Neural cell (in vitro differentiated cells): ENCODE measurements around the gene PDK2. TPM values are rescaled to one million over a fixed set of nuclear protein-coding genes. Genes with fewer than 3 reads are reported as not detected.

Source experiments
- H2AFZ ChIP-seq: fragments of 200-600, 300-800 bp; sonication (generic), shearing (Covaris generic); 2 replicates; pipeline ENCODE4 v1.6.0; 2014; ENCODE audit warnings: low read depth, mild to moderate bottlenecking, antibody characterized with exemption, low read length, moderate library complexity
- H3F3A ChIP-seq: fragments of 200-600 bp; shearing (Covaris generic); 2 replicates; pipeline ENCODE4 v1.6.1; 2016; ENCODE audit warnings: mild to moderate bottlenecking, moderate library complexity, mixed read lengths, antibody characterized with exemption, low read length; ENCODE audit not compliant: insufficient read depth, poor library complexity, severe bottlenecking
- H3K27ac ChIP-seq: fragments of 200-600, 300-800 bp; sonication (generic), shearing (Covaris generic); 2 replicates; pipeline ENCODE4 v1.5.1; 2014; ENCODE audit warnings: mild to moderate bottlenecking, low read length, moderate library complexity
- H3K27me3 ChIP-seq: fragments of 300-800, 200-600 bp; sonication (generic), shearing (Covaris generic); 2 replicates; pipeline ENCODE4 v1.6.0; 2014; ENCODE audit warnings: mild to moderate bottlenecking, low read depth, low read length, moderate library complexity; ENCODE audit not compliant: insufficient read depth
- H3K36me3 ChIP-seq: fragments of 300-800, 200-600 bp; sonication (generic), shearing (Covaris generic); 2 replicates; pipeline ENCODE4 v1.5.1; 2014; ENCODE audit warnings: mild to moderate bottlenecking, antibody characterized with exemption, low read length, moderate library complexity; ENCODE audit not compliant: insufficient read depth
- H3K4me2 ChIP-seq: fragments of 300-800, 200-600 bp; sonication (generic), shearing (Covaris generic); 2 replicates; pipeline ENCODE4 v1.6.0; 2014; ENCODE audit warnings: mild to moderate bottlenecking, low read length
- H3K4me3 ChIP-seq: fragments of 300-800, 200-600 bp; sonication (generic), shearing (Covaris generic); 2 replicates; pipeline ENCODE4 v1.5.1; 2014; ENCODE audit warnings: mild to moderate bottlenecking, low read length, moderate library complexity
- H3K79me2 ChIP-seq: fragments of 200-600 bp; shearing (Covaris generic); replicated peaks from 2 replicates; pipeline ENCODE4 v1.6.0; 2014; ENCODE audit warnings: mild to moderate bottlenecking, low read length, moderate library complexity; ENCODE audit not compliant: insufficient read depth
- H3K9ac ChIP-seq: fragments of 300-800, 200-600 bp; sonication (generic), shearing (Covaris generic); 2 replicates; pipeline ENCODE4 v1.6.1; 2016; ENCODE audit warnings: mild to moderate bottlenecking, low read length, mixed read lengths
- H3K9me2 ChIP-seq: fragments of 200-600 bp; shearing (Covaris generic); 2 replicates; pipeline ENCODE4 v1.6.1; 2016; ENCODE audit warnings: mild to moderate bottlenecking, low read length, mixed read lengths; ENCODE audit not compliant: insufficient read depth
- H3K9me3 ChIP-seq: fragments of 200-600, 300-800 bp; sonication (generic), shearing (Covaris generic); 2 replicates; pipeline ENCODE4 v1.6.1; 2016; ENCODE audit warnings: mild to moderate bottlenecking, mixed run types, low read length, moderate library complexity, mixed read lengths
- H4K20me1 ChIP-seq: fragments of 200-600 bp; shearing (Covaris generic); 2 replicates; pipeline ENCODE4 v1.6.1; 2016; ENCODE audit warnings: mild to moderate bottlenecking, mixed run types; ENCODE audit not compliant: insufficient read depth
- EP300 ChIP-seq: fragments of 450-650 bp; conservative IDR thresholded peaks from 2 replicates; pipeline ENCODE4 v1.6.1; 2014; ENCODE audit warnings: antibody characterized with exemption, mild to moderate bottlenecking, moderate library complexity; ENCODE audit not compliant: poor library complexity, severe bottlenecking
- EZH2 ChIP-seq: fragments of 200-600, 300-800 bp; shearing (Covaris generic), sonication (generic); IDR thresholded peaks from 2 replicates; pipeline ENCODE4 v1.6.1; 2014; ENCODE audit warnings: antibody characterized with exemption, low read length, borderline replicate concordance, mild to moderate bottlenecking; ENCODE audit not compliant: insufficient read depth, poor library complexity, severe bottlenecking
- MXI1 ChIP-seq: fragments of 450-650 bp; conservative IDR thresholded peaks from 2 replicates; pipeline ENCODE4 v1.6.1; 2014; ENCODE audit warnings: antibody characterized with exemption, mild to moderate bottlenecking; ENCODE audit not compliant: poor library complexity, severe bottlenecking
- POLR2AphosphoS5 ChIP-seq: IDR thresholded peaks from 2 replicates; pipeline ENCODE4 v1.6.1; 2012
- RAD21 ChIP-seq: fragments of 450-650 bp; conservative IDR thresholded peaks from 2 replicates; pipeline ENCODE4 v1.6.1; 2014; ENCODE audit warnings: antibody characterized with exemption, mild to moderate bottlenecking, moderate library complexity
- SMC3 ChIP-seq: fragments of 450-650 bp; conservative IDR thresholded peaks from 2 replicates; pipeline ENCODE4 v1.6.1; 2014; ENCODE audit warnings: antibody characterized with exemption, mild to moderate bottlenecking, moderate library complexity; ENCODE audit not compliant: poor library complexity
- TAF1 ChIP-seq: IDR thresholded peaks from 2 replicates; pipeline ENCODE4 v1.6.1; 2012; ENCODE audit warnings: low read depth
- polyA plus RNA-seq: library from polyadenylated mRNA; depleted of rRNA; stranded (reverse); fragments of >200 nt; gene quantifications from 2 replicates; pipeline ENCODE4 v1.2.3, GENCODE V29; 2014
- TF ChIP-seq, protein P1 (sequence below): IDR thresholded peaks from 2 replicates; pipeline ENCODE4 v1.6.1; 2012; ENCODE audit warnings: borderline replicate concordance
- TF ChIP-seq, protein P2 (sequence below): fragments of 450-650 bp; IDR thresholded peaks from 2 replicates; pipeline ENCODE4 v1.5.1; 2014; ENCODE audit warnings: antibody characterized with exemption, mild to moderate bottlenecking, moderate library complexity; ENCODE audit not compliant: poor library complexity, severe bottlenecking

PDK2 gene
- polyA plus RNA-seq, 1 donor from 2014 or later = 36.2 TPM

DNA sequence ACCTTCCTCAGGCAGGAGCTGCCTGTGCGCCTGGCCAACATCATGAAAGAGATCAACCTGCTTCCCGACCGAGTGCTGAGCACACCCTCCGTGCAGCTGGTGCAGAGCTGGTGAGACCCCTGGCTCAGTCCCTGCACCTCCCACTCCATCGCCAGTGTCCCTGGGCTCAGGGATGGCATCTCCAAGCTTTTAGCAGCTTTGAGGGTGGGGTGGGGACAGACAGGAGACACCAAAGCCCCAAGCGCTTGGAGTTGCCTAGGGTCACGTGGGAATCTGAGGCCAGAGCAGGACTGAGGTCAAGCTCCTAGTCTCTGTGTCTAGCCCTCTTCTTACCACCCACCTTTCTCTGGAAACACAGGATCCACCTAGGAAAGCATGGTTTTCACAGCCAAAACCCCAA, 2.3 kb downstream of the PDK2 start:
- no peak overlapping the region for H3K27ac ChIP-seq
- H3F3A ChIP-seq = no peaks in the 10 kb centered on the region
- peaks cover 9% of the 10 kb centered on the region for H3K79me2 ChIP-seq
- no peaks in the 10 kb centered on the region for H4K20me1 ChIP-seq
- H3K4me3 ChIP-seq = no peak overlapping the region
- H3K36me3 ChIP-seq = no peaks in the 10 kb centered on the region
- no peaks in the 10 kb centered on the region for H3K27me3 ChIP-seq
- H3K4me2 ChIP-seq = no peak overlapping the region
- no peaks in the 10 kb centered on the region for H3K9me2 ChIP-seq
- no peak overlapping the region for H2AFZ ChIP-seq
- no peaks in the 10 kb centered on the region for H3K9me3 ChIP-seq
- TF ChIP-seq SMC3 (no peak), EP300 (no peak), POLR2AphosphoS5 (no peak), RAD21 (no peak), TAF1 (no peak), EZH2 (no peak), MXI1 (no peak)
- TF ChIP-seq, protein P1, sequence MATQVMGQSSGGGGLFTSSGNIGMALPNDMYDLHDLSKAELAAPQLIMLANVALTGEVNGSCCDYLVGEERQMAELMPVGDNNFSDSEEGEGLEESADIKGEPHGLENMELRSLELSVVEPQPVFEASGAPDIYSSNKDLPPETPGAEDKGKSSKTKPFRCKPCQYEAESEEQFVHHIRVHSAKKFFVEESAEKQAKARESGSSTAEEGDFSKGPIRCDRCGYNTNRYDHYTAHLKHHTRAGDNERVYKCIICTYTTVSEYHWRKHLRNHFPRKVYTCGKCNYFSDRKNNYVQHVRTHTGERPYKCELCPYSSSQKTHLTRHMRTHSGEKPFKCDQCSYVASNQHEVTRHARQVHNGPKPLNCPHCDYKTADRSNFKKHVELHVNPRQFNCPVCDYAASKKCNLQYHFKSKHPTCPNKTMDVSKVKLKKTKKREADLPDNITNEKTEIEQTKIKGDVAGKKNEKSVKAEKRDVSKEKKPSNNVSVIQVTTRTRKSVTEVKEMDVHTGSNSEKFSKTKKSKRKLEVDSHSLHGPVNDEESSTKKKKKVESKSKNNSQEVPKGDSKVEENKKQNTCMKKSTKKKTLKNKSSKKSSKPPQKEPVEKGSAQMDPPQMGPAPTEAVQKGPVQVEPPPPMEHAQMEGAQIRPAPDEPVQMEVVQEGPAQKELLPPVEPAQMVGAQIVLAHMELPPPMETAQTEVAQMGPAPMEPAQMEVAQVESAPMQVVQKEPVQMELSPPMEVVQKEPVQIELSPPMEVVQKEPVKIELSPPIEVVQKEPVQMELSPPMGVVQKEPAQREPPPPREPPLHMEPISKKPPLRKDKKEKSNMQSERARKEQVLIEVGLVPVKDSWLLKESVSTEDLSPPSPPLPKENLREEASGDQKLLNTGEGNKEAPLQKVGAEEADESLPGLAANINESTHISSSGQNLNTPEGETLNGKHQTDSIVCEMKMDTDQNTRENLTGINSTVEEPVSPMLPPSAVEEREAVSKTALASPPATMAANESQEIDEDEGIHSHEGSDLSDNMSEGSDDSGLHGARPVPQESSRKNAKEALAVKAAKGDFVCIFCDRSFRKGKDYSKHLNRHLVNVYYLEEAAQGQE = no peak
- TF ChIP-seq, protein P2, sequence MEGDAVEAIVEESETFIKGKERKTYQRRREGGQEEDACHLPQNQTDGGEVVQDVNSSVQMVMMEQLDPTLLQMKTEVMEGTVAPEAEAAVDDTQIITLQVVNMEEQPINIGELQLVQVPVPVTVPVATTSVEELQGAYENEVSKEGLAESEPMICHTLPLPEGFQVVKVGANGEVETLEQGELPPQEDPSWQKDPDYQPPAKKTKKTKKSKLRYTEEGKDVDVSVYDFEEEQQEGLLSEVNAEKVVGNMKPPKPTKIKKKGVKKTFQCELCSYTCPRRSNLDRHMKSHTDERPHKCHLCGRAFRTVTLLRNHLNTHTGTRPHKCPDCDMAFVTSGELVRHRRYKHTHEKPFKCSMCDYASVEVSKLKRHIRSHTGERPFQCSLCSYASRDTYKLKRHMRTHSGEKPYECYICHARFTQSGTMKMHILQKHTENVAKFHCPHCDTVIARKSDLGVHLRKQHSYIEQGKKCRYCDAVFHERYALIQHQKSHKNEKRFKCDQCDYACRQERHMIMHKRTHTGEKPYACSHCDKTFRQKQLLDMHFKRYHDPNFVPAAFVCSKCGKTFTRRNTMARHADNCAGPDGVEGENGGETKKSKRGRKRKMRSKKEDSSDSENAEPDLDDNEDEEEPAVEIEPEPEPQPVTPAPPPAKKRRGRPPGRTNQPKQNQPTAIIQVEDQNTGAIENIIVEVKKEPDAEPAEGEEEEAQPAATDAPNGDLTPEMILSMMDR = no peak
- no peak overlapping the region for H3K9ac ChIP-seq

DNA sequence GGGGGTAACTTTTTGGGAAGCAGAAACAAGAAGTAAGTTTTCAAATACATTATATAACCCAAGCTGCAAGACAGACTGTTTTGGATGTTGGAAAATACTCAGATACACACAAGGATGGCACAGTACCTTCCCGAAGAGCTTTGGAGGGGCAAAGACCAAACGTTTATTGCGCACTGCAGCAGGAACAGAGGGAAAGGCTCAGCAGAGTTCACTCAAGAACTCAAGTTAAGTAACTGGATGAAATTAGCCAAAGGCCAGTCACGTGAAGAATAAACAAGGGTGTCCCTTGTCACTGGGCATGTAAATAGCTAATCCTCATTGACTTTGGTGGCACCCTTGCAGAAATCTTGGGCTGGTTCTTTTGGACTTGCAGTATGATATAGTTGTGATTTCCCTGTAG, 2.8 kb downstream of the PDK2 start:
- Histone ChIP-seq H3K27ac (no peak overlapping the region), H2AFZ (no peak overlapping the region), H3F3A (no peaks in the 10 kb centered on the region), H3K79me2 (peaks cover 9% of the 10 kb centered on the region), H3K4me2 (no peak overlapping the region), H3K9me3 (no peaks in the 10 kb centered on the region), H3K9me2 (no peaks in the 10 kb centered on the region), H3K4me3 (no peak overlapping the region), H3K9ac (no peak overlapping the region), H3K36me3 (no peaks in the 10 kb centered on the region), H3K27me3 (no peaks in the 10 kb centered on the region), H4K20me1 (no peaks in the 10 kb centered on the region)
- TF ChIP-seq SMC3 (no peak), POLR2AphosphoS5 (no peak), TAF1 (no peak), RAD21 (no peak), EP300 (no peak), EZH2 (no peak), MXI1 (no peak)
- TF ChIP-seq, protein P1 = no peak
- TF ChIP-seq, protein P2 = no peak
